ENCODE measurements around the gene CRYGN.

DNA sequence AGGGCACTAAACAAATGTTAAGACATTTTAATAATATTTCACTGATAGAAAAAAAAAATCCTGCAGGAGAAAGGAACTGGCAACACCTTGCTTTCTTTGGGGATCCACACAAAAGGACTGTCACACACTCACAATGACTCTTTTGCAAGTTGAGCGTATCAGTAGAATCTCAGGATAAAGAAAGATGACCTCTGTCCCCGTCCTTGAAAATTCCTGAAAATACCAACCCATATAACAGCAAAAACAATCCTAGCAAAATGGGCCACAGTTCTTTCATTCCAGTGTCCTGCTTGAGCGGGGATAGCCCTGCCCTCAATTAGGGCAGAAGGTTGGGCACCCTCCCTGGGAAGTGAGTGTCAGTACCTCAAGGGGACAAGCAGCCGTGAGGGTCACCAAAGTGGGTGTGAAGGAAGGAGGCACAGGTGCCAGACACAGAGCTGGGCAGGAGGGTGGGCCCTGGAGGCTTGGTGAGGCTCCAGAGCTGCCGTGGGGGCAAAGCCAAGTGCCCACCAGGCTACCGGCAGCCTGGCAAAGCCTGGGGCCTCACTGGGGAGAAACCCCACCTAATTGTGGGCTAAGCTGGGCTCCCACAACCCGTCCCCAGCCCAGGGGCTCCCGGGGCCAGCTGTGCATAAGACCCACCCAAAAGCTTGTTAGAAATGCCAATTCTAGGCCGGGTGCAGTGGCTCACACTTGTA, 32.9 kb downstream of the CRYGN start:
- TF ChIP-seq EZH2 (IDR thresholded peaks at IDR 0.05; ENCODE audit: borderline replicate concordance) (no peak), EZH2phosphoT487 (IDR thresholded peaks at IDR 0.05; ENCODE audit: low read depth, severe bottlenecking, unreplicated experiment) (no peak)
- TF ChIP-seq, protein P1, sequence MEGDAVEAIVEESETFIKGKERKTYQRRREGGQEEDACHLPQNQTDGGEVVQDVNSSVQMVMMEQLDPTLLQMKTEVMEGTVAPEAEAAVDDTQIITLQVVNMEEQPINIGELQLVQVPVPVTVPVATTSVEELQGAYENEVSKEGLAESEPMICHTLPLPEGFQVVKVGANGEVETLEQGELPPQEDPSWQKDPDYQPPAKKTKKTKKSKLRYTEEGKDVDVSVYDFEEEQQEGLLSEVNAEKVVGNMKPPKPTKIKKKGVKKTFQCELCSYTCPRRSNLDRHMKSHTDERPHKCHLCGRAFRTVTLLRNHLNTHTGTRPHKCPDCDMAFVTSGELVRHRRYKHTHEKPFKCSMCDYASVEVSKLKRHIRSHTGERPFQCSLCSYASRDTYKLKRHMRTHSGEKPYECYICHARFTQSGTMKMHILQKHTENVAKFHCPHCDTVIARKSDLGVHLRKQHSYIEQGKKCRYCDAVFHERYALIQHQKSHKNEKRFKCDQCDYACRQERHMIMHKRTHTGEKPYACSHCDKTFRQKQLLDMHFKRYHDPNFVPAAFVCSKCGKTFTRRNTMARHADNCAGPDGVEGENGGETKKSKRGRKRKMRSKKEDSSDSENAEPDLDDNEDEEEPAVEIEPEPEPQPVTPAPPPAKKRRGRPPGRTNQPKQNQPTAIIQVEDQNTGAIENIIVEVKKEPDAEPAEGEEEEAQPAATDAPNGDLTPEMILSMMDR (IDR thresholded peaks at IDR 0.05; ENCODE audit: poor library complexity) = no peak

Measured in hepatocyte (in vitro differentiated cells).